ENCODE measurements around the gene EEF1E1. TPM values are rescaled to one million over a fixed set of nuclear protein-coding genes. Genes with fewer than 3 reads are reported as not detected.

EEF1E1 gene
- polyA plus RNA-seq, 2 of the 4 experiments (the other 2 are of a cell fraction), result 119 to 122 TPM

GRCh38 chr6:8077991-8078390, 24.4 kb downstream of the EEF1E1 start:
- no peak overlapping the region for H3K4me2 ChIP-seq
- no peak for FAIRE-seq
- no peak overlapping the region for H3K4me3 ChIP-seq
- no peak overlapping the region for H3K27ac ChIP-seq
- POLR2A ChIA-PET, result no interaction called here
- TF ChIP-seq JUNB (IDR thresholded peaks at IDR 0.05) (no peak), FOSL2 (IDR thresholded peaks at IDR 0.05) (no peak), FOSL2 (CRISPR knock-in tag; IDR thresholded peaks at IDR 0.05) (no peak), HEYL (CRISPR knock-in tag; IDR thresholded peaks at IDR 0.05) (no peak), HOXB13 (CRISPR knock-in tag; IDR thresholded peaks at IDR 0.05; ENCODE audit: low read depth) (no peak), MAX (IDR thresholded peaks at IDR 0.05) (no peak), RCOR1 (IDR thresholded peaks at IDR 0.05; ENCODE audit: low read depth, low read length) (no peak)
- WGBS (ENCODE audit: missing lambda C conversion rate), result 100% methylated on average over 2 of the region's 2 CpGs
- CTCF ChIA-PET, result no interaction called here
- ATAC-seq, result no peak
- no peaks in the 10 kb centered on the region for H3K9me3 ChIP-seq
- no peak for DNase-seq (ENCODE audit: low read depth in 1 of 2, low spot score in 1 of 2)
- H3K4me1 ChIP-seq, result peaks cover 36% of the 10 kb centered on the region

- H3K4me1 ChIP-seq, result peaks cover 21% of the 10 kb centered on the region
- ATAC-seq (no peak), FAIRE-seq (no peak), DNase-seq (ENCODE audit: low read depth in 1 of 2, low spot score in 1 of 2) (no peak)
- H3K4me3 ChIP-seq, result no peak overlapping the region
- no peaks in the 10 kb centered on the region for H3K9me3 ChIP-seq
- WGBS (ENCODE audit: missing lambda C conversion rate), result 85% methylated on average over 3 of the region's 3 CpGs
- CTCF ChIA-PET, result no interaction called here
- H3K4me2 ChIP-seq, result no peak overlapping the region
- no peak overlapping the region for H3K27ac ChIP-seq
- no peak for TF ChIP-seq CBX8 (IDR thresholded peaks at IDR 0.05)
- no peak for TF ChIP-seq HES2 (IDR thresholded peaks at IDR 0.05)
- no peak for TF ChIP-seq FOXS1 (CRISPR knock-in tag; IDR thresholded peaks at IDR 0.05)
- TF ChIP-seq JUNB (IDR thresholded peaks at IDR 0.05), result no peak
- no peak for TF ChIP-seq TP53 (CRISPR knock-in tag; IDR thresholded peaks at IDR 0.05)
- TF ChIP-seq ESRRA (IDR thresholded peaks at IDR 0.05; ENCODE audit: borderline replicate concordance, low read length), result no peak
- POLR2A ChIA-PET, result no interaction called here
Measured at GRCh38 chr6:8075704-8076103, 26.6 kb downstream of the EEF1E1 start.

- no peak overlapping the region for H3K4me3 ChIP-seq
- TF ChIP-seq MAFK (IDR thresholded peaks at IDR 0.05; ENCODE audit: partially characterized antibody), result no peak
- TF ChIP-seq HDAC2 (IDR thresholded peaks at IDR 0.05), result no peak
- TF ChIP-seq MAZ (IDR thresholded peaks at IDR 0.05; ENCODE audit: borderline replicate concordance, low read depth, low read length), result no peak
- TF ChIP-seq MAX (IDR thresholded peaks at IDR 0.05), result no peak
- no peak for TF ChIP-seq SMC3 (IDR thresholded peaks at IDR 0.05)
- ChIA-PET POLR2A (no interaction called here), CTCF (interaction anchor here (1.6 kb wide), 1 partner anchor 10 kb away, joined by 5 read pairs; no protein-coding TSS in a partner anchor)
- DNase-seq (ENCODE audit: low read depth in 1 of 2, low spot score in 1 of 2) (no peak), FAIRE-seq (no peak), ATAC-seq (no peak)
- 93% methylated on average over 4 of the region's 4 CpGs for WGBS (ENCODE audit: missing lambda C conversion rate)
- H3K4me2 ChIP-seq, result no peak overlapping the region
- H3K4me1 ChIP-seq, result peaks cover 16% of the 10 kb centered on the region
- no peaks in the 10 kb centered on the region for H3K9me3 ChIP-seq
- no peak overlapping the region for H3K27ac ChIP-seq
Measured at GRCh38 chr6:8075185-8075584, 27.2 kb downstream of the EEF1E1 start.

GRCh38 chr6:8074213-8074612, 28.1 kb downstream of the EEF1E1 start:
- Histone ChIP-seq H3K27ac (no peak overlapping the region), H3K4me3 (no peak overlapping the region), H3K9me3 (no peaks in the 10 kb centered on the region), H3K4me1 (peaks cover 6% of the 10 kb centered on the region), H3K4me2 (no peak overlapping the region)
- TF ChIP-seq HOXB5 (CRISPR knock-in tag; IDR thresholded peaks at IDR 0.05) (no peak), USF2 (IDR thresholded peaks at IDR 0.05) (no peak), SMC3 (IDR thresholded peaks at IDR 0.05) (no peak), PHF8 (IDR thresholded peaks at IDR 0.05; ENCODE audit: borderline replicate concordance, low read depth) (no peak), MAZ (IDR thresholded peaks at IDR 0.05; ENCODE audit: borderline replicate concordance, low read depth, low read length) (no peak), FOXS1 (CRISPR knock-in tag; IDR thresholded peaks at IDR 0.05) (no peak), TP53 (CRISPR knock-in tag; IDR thresholded peaks at IDR 0.05) (no peak), POLR2A (IDR thresholded peaks at IDR 0.05; ENCODE audit: low read length) (no peak), MYC (IDR thresholded peaks at IDR 0.05; ENCODE audit: borderline replicate concordance, low read length) (no peak)
- POLR2A ChIA-PET, result no interaction called here
- whole genome bisulfite sequencing (ENCODE audit: missing lambda C conversion rate), result 83% methylated on average over 4 of the region's 4 CpGs
- ATAC-seq (no peak), DNase-seq (ENCODE audit: low read depth in 1 of 2, low spot score in 1 of 2) (no peak), FAIRE-seq (no peak)
- CTCF ChIA-PET, result interaction anchor here (1.6 kb wide), 1 partner anchor 9 kb away, joined by 5 read pairs; no protein-coding TSS in a partner anchor

Measured in A549 (cell line).